ENCODE results near the gene LCMT1.
"Not testable (repeated sequence)": the region's sequence is repeated elsewhere in the genome, so short reads cannot be mapped to it uniquely, and the experiment has no call there.

LCMT1 gene

GRCh38 chr16:25148568-25149215 lies 37.1 kb downstream of the LCMT1 start:
- no peak for DNase-seq

- peak; percentile 36 for DNase-seq
Measured at GRCh38 chr16:25151996-25152395, 40.5 kb downstream of the LCMT1 start.

DNA sequence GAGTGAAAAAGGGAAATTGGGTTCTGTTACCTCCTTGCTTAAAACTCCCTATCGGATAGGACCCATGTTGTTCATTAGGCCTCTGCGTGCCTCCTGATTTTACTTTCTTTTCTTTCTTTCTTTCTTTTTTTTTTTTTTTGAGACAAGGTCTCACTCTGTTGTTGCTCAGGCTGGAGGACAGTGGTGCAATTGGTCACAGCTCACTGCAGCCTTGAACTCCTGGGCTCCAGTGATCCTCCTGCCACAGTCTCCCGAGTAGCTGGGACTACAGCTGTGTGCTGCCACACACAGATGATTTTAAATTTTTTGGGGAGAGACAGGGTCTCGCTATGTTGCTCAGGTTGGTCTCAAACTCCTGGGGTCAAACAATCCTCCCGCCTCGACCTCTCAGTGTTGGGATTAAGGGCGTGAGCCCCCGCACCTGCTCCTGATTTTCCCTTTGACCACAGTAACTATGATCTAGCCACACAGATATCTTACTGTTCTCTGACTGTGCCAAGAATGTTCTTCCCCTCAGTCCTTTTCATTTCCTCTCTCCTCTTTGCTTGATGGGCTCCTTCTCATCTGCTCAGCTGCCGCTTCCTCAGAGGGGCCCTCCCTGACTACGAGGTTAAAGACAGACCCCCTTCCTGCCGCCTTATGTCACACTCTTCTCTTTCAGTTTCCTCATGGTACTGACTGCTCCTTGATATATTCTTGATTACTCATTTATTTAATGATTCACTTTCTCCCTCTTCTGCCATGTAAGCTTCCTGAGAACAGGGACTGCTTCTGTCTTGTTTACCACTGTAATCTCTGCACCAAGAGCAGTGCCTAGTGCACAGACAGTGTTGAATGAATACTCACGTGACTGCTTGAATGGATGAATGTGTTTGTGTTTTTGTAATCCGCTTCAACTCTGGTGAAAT lies 44.3 kb downstream of the LCMT1 start:
- no peak for DNase-seq

DNA sequence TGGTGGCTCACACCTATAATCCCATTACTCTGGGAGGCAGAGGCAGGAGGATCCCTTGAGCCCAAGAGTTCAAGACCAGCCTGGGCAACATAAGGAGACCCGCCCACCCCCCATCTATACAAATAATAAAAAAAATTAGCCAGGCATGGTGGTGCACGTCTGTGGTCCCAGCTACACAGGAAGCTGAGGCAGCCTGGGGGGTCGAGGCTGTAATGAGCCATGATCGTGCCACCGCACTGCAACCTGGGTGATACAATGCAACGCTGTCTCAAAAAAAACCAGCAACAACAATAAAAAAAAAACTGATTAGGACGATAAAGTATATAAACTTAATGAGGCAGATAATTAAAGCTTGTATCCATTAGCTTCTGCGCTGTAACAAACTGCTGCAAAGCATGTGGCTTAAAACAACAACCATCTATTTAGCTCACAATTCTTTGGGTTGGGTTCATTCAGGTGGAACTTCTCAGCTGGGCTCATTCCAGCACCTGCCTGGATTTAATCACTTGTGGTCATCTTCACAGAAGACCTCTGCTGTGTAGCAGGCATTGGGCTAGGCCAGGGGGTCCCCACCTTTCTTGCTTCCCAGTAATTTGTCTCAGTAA lies 45.8 kb downstream of the LCMT1 start:
- no peak for DNase-seq

DNA sequence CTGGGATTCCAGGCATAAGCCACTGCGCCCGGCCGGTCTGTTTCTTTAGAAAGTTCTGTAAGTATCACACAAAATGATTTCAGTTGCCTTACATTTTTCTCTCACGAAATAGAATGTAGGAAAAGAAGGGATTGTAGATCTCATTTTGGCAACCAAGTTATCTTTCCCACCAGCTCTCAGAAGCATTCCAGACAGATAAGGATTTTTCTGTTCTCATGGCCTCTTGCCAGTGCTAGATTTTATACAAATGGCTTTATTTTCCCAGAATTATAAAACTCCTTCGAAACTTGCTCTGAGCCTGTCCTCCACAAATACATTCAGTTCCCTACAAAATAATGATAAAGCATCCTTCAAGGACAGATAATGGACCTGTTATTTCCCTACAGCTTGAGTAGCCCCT lies 46.9 kb downstream of the LCMT1 start:
- DNase-seq, result no peak

GRCh38 chr16:25161753-25162367 lies 50.3 kb downstream of the LCMT1 start:
- DNase-seq, result no peak

- DNase-seq, result no peak
Measured at GRCh38 chr16:25163683-25164082, 52.1 kb downstream of the LCMT1 start.

DNA sequence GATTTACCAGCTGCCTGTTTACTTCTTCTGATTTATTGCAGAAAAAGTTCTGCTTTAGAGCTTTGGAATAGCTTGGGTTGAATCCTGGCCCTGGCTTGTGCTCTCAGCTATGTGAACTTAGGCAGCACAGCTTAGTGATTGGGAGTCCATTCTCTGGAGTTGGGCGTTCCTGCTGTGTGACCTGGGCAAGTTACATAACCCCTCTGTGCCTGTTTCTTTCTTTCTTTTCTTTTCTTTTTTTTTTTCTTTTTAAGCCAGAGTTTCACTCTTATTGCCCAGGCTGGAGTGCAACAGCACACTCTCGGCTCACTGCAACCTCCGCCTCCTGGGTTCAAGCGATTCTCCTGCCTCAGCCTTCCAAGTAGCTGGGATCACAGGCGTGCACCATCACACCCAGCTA lies 53.7 kb downstream of the LCMT1 start:
- no peak for DNase-seq

GRCh38 chr16:25167920-25168319 lies 56.4 kb downstream of the LCMT1 start:
- not testable (repeated sequence) for DNase-seq

DNA sequence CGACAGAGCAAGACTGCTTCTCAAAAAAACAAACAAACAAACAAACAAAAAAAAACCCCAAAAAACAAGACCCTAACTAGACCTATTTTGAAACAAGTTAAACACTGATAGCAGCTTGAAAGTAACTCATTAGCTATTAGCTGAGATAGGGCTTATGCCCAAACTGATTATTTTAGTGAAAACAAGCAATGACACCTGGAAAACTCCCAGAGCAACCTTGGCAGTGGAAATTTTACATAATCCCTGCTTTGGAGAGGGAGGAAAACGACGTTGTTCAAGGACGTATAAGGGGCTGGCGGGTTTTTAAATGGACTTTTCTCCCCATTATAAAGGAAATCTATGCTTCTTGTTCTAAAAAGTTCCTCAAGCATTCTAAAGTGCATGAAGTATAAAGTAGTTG lies 59.8 kb downstream of the LCMT1 start:
- DNase-seq, result no peak

DNA sequence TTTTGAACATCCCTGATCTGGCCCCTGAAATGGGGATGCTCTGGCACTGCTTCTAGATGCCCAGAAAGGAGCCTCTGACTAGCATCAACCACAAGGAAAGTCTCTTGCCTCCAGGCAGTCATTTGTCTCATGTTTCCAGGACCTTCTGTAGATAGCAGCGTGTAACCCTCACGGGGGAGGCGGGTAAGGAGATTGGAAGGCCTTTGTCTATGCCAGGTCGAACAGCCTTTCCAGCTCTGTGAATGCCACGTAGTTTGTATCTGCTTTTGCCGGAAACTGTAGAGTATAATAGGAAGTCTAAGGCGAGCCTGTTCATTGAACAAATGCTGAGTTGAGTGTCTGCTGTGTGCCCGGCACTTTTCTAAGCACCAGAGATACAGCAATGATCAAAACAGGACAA lies 61.3 kb downstream of the LCMT1 start:
- DNase-seq, result no peak

- no peak for DNase-seq
Measured at GRCh38 chr16:25174285-25174684, 62.7 kb downstream of the LCMT1 start.

DNA sequence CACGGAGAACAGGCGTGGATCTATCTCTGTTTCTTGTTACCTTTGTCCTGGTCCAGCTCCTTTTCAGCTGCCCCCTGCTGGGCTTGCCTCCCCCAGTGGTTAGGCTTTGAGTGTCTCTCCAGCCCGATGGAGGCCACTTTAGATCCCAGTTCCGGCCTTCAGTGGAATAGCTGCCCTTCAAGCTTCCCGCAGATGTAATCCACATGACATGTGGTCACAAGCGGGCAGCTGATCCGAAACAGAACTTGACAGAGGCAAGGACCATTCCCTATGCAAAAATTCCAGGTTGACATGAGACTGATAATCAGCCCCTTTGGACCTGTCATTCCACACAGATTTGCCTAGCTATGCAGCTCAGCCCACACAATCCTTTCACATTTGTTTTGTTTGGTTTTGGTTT lies 64.6 kb downstream of the LCMT1 start:
- no peak for DNase-seq

GRCh38 chr16:25177512-25177830 lies 65.9 kb downstream of the LCMT1 start:
- no peak for DNase-seq

DNA sequence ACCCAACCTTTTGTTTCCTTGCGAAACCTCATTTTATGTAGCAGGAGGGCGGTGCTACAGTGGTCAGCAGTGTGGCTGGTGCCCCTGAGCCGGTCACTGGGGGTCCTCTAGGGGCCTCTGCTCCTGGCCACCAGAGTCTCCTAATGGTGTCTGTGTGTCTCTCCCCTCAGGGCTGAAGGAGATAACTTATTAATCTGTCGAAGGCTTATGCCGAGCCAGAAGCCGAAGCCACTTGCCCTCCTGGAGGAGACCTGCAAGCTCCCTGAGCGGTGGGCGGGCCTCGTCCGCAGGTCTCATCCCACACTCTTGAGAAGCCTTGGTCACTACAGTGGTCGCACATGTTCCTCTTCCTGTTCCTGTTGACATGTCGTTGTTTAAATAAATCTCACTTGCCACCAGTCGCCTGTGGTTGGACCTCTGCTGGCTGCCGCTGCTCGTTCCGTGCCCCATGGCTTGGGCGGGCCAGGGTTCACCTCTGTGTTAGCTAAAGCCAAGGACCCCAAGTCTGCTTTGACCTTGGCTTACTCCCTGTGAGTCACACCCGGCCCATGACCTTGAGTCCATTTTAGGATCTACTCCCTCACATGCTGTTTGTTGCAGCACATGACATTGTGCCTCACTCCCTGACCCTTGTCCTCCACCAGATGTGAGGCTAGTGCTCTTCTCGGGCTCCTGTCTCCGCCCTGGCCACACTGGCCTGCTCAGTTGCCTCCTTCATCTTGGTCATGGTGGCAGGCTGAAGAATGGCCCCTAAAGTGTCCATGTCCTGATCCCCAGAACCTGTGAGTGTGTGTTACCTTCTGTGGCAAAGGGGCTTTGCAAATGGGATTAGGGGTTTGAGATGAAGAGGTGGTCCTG lies 66.5 kb downstream of the LCMT1 start:
- DNase-seq, result peak; percentile 12

DNA sequence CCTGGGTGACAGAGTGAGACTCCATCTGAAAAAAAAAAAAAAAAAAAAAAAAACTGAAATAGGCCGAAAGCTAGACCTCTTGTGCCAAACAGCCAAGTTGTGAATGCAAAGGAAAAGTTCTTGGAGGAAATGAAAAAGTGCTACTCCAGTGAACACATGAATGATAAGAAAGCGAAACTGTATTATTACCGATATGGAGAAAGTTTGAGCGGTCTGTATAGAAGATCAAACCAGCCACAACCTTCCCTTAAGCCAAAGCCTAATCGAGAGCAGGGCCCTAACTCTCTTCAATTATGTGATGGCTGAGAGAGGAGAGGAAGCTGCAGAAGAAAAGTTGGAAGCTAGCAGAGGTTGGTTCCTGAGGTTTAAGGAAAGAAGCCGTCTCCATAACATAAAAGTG lies 69.7 kb downstream of the LCMT1 start:
- not testable (repeated sequence) for DNase-seq

GRCh38 chr16:25184771-25185170 lies 73.2 kb downstream of the LCMT1 start:
- no peak for DNase-seq

DNA sequence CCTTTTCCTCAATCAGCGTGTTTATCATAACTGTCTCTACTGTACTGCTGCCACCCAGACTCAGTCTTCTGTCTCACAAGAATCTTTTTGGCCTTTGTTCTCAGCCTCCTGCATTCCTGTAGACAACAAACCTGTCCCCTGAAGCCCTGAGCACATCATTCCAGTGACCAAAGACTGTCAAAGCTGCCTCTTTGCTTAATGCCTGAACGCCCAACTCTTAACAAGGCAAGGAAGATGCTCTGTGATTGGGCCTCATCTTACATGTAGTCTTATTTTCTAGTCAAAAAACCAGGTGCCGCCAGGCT lies 75.9 kb downstream of the LCMT1 start:
- no peak for DNase-seq

DNA sequence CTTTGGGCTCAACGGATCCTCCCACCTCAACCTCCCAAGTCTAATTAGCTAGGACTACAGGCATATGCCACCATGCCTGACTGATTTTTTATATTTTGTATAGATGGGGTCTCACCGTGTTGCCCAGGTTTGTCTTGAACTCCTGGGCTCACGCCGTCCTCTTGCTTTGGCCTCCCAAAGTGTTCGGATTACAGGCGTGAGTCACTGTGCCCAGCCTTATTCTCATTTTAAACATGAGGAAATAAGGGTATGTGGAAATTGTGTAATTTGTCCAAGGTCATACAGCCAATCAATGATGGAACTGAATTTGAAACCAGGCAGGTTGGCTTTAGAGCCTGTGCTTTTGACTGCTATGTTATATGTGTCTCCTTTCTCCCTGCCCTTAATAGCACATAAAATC lies 77.8 kb downstream of the LCMT1 start:
- DNase-seq, result no peak

DNA sequence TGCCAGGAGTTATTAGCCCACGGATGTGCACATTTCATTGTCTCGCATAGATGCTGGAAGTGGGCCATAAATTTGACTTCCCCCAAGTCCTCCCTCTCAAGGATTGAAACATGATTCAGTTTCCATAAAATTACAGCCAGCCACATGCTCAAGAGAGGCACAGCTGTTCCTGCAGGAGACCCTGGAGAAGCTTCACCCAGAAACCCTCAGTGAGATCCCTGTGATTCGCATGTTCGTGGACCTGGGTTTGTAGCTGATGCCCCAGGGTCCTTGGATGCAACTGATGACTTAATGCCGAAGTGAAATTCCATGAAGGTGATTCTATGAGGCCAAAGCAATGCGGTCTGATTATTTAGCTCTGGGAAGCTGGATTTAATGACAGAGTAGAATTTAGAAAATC lies 80.6 kb downstream of the LCMT1 start:
- DNase-seq, result no peak

- no peak for DNase-seq
Measured at GRCh38 chr16:25194273-25194878, 82.8 kb downstream of the LCMT1 start.

GRCh38 chr16:25198021-25198420 lies 86.5 kb downstream of the LCMT1 start:
- no peak for DNase-seq

DNA sequence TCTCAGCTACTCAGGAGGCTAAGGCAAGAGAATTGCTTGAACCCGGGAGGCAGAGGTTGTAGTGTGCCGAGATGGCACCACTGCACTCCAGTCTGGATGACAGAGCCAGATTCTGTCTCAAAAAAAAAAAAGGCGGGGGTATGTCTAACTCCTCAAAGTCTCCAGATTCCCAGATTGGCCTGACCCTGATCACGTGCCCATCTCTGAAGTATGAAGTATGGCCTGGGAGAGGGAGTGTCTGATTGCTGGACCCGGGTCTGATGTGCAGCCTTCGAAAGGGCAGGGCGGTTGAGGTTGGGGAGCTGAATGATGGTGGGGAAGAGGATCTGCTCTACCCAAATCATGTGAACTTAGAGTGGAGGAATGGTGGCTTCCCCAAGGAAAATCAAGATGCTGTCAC lies 87.9 kb downstream of the LCMT1 start:
- DNase-seq, result no peak
